ENCODE measurements around the gene MED12L. TPM values are rescaled to one million over a fixed set of nuclear protein-coding genes. Genes with fewer than 3 reads are reported as not detected.

Gene MED12L
- polyA plus RNA-seq, 1 of the 3 experiments (the other 2 are of a cell fraction) = 0.03 TPM

- Histone ChIP-seq H2AFZ (ENCODE audit: low read depth) (no peak overlapping the region), H3K4me1 (ENCODE audit: control insufficient read depth in 1 of 2, insufficient read depth in 2 of 2, low read depth in 1 of 2, low read length in 1 of 2) (peaks cover 0 to 3% of the 10 kb centered on the region in 2 experiments; a peak in 1 of 4 replicates), H3K9me2 (no peaks in the 10 kb centered on the region), H3K9me3 (no peaks in the 10 kb centered on the region), H3K27me3 (ENCODE audit: insufficient read depth) (no peaks in the 10 kb centered on the region), H3K4me2 (no peak overlapping the region), H3K36me3 (replicated peaks in 1 of 2; ENCODE audit: control insufficient read depth in 1 of 2, insufficient read depth in 2 of 2, low read length in 1 of 2) (peaks cover 0 to 9% of the 10 kb centered on the region in 2 experiments), H3K27ac (ENCODE audit: low read depth in 2 of 2, low read length in 1 of 2) (no peak overlapping the region), H3K9ac (no peak overlapping the region), H3F3A (replicated peaks; ENCODE audit: insufficient read depth) (peaks cover 10% of the 10 kb centered on the region), H3K79me2 (ENCODE audit: insufficient read depth) (no peaks in the 10 kb centered on the region), H3K4me3 (ENCODE audit: low read depth in 2 of 2, low read length in 1 of 2) (no peak overlapping the region; a peak in 1 of 4 replicates), H4K20me1 (ENCODE audit: insufficient read depth) (no peaks in the 10 kb centered on the region)
- TF ChIP-seq RCOR1 (IDR thresholded peaks at IDR 0.05; ENCODE audit: low read length) = 0 out of 2 replicates have a peak, but pooled peaks have one; percentile 7
- peak; percentile 87 for TF ChIP-seq CTCF (IDR thresholded peaks at IDR 0.05)
- TF ChIP-seq MAX (IDR thresholded peaks at IDR 0.05; ENCODE audit: low read depth) = no peak
- TF ChIP-seq MEF2A (IDR thresholded peaks at IDR 0.05; ENCODE audit: borderline replicate concordance, low read depth) = no peak
- TF ChIP-seq SMC3 (IDR thresholded peaks at IDR 0.05; ENCODE audit: low read depth, low read length) = peak; percentile 91
- peak; percentile 85 for TF ChIP-seq RAD21 (IDR thresholded peaks at IDR 0.05; ENCODE audit: low read length)
- DNase-seq = peak; percentile 50
- WGBS (ENCODE audit: low lambda C conversion rate) = 10% methylated on average over 3 of the region's 3 CpGs
- POLR2A ChIA-PET = no interaction called here
- CTCF ChIA-PET = interaction anchor here (0.9 to 4.9 kb wide), 13 partner anchors 8 to 404 kb away, joined by 3 to 45 read pairs (median 5); partner anchors contain the start of gene IGSF10
These were observed 354.2 kb downstream of the MED12L start for GRCh38 chr3:151439652-151440125.

- peaks cover 3% of the 10 kb centered on the region for H3F3A ChIP-seq (replicated peaks; ENCODE audit: insufficient read depth)
- no peaks in the 10 kb centered on the region for H3K9me2 ChIP-seq
- ChIA-PET POLR2A (no interaction called here), CTCF (interaction anchor here (0.5 to 4.9 kb wide), 6 partner anchors 20 to 1155 kb away, joined by 3 to 45 read pairs (median 9); partner anchors contain the start of gene IGSF10)
- H3K27ac ChIP-seq (ENCODE audit: low read depth in 2 of 2, low read length in 1 of 2) = no peak overlapping the region
- H3K9me3 ChIP-seq = no peaks in the 10 kb centered on the region
- H3K79me2 ChIP-seq (ENCODE audit: insufficient read depth) = no peaks in the 10 kb centered on the region
- no peaks in the 10 kb centered on the region for H4K20me1 ChIP-seq (ENCODE audit: insufficient read depth)
- 56% methylated on average over 1 of the region's 1 CpG for WGBS (ENCODE audit: low lambda C conversion rate)
- no peak overlapping the region for H3K4me3 ChIP-seq (ENCODE audit: low read depth in 2 of 2, low read length in 1 of 2)
- H2AFZ ChIP-seq (ENCODE audit: low read depth) = no peak overlapping the region
- H3K4me1 ChIP-seq (ENCODE audit: control insufficient read depth in 1 of 2, insufficient read depth in 2 of 2, low read depth in 1 of 2, low read length in 1 of 2) = no peaks in the 10 kb centered on the region
- H3K36me3 ChIP-seq (replicated peaks in 1 of 2; ENCODE audit: control insufficient read depth in 1 of 2, insufficient read depth in 2 of 2, low read length in 1 of 2) = peaks cover 0 to 9% of the 10 kb centered on the region in 2 experiments
- DNase-seq = no peak
- no peak overlapping the region for H3K9ac ChIP-seq
- H3K27me3 ChIP-seq (ENCODE audit: insufficient read depth) = no peaks in the 10 kb centered on the region
- H3K4me2 ChIP-seq = no peak overlapping the region
- TF ChIP-seq IRF3 (IDR thresholded peaks at IDR 0.05; ENCODE audit: low read depth, low read length) = no peak
- no peak for TF ChIP-seq GATA2 (CRISPR knock-in tag; IDR thresholded peaks at IDR 0.05)
- TF ChIP-seq RXRA (IDR thresholded peaks at IDR 0.05; ENCODE audit: borderline replicate concordance, low read depth) = no peak
- no peak for TF ChIP-seq TCF12 (IDR thresholded peaks at IDR 0.05)
- TF ChIP-seq USF1 (IDR thresholded peaks at IDR 0.05; ENCODE audit: borderline replicate concordance, low read depth) = no peak
- TF ChIP-seq YY1 (IDR thresholded peaks at IDR 0.05; ENCODE audit: low read depth) = no peak
- no peak for TF ChIP-seq EP300 (IDR thresholded peaks at IDR 0.05; ENCODE audit: borderline replicate concordance in 1 of 2, low read depth in 1 of 2, low read length in 1 of 2)
- TF ChIP-seq ELF1 (IDR thresholded peaks at IDR 0.05) = no peak
- TF ChIP-seq JUND (IDR thresholded peaks at IDR 0.05) = no peak
- TF ChIP-seq MEF2A (IDR thresholded peaks at IDR 0.05; ENCODE audit: borderline replicate concordance, low read depth) = no peak
- TF ChIP-seq NFIC (IDR thresholded peaks at IDR 0.05; ENCODE audit: borderline replicate concordance) = no peak
- no peak for TF ChIP-seq RAD21 (IDR thresholded peaks at IDR 0.05; ENCODE audit: low read length)
- TF ChIP-seq NRF1 (IDR thresholded peaks at IDR 0.05; ENCODE audit: low read depth, low read length) = no peak
- TF ChIP-seq ZBTB33 (IDR thresholded peaks at IDR 0.05; ENCODE audit: borderline replicate concordance, low read depth) = no peak
- no peak for TF ChIP-seq USF2 (IDR thresholded peaks at IDR 0.05; ENCODE audit: borderline replicate concordance, low read depth, low read length)
- no peak for TF ChIP-seq TAF1 (IDR thresholded peaks at IDR 0.05; ENCODE audit: borderline replicate concordance, low read depth, low read length)
- no peak for TF ChIP-seq FOSL2 (IDR thresholded peaks at IDR 0.05; ENCODE audit: borderline replicate concordance, low read depth)
- no peak for TF ChIP-seq FOXM1 (IDR thresholded peaks at IDR 0.05; ENCODE audit: low read depth)
These were observed 355.5 kb downstream of the MED12L start for GRCh38 chr3:151440940-151441339.

Data from SK-N-SH (cell line).